Mucosa of rectum (tissue), 2 donors: ENCODE results near the gene BANP.
"Not testable (repeated sequence)": the region's sequence is repeated elsewhere in the genome, so short reads cannot be mapped to it uniquely, and the experiment has no call there.

ENCODE experiments used
- H3K27ac ChIP-seq, 2 donors: one replicate each; pipeline ENCODE4 v1.7.0; 2013; ENCODE audit warnings: inconsistent platforms in 2 of 2, low read depth in 2 of 2, low read length in 2 of 2
- H3K27me3 ChIP-seq, 2 donors: one replicate each; pipeline ENCODE4 v1.7.0; 2013; ENCODE audit warnings: low read length in 2 of 2; ENCODE audit not compliant: control insufficient read depth in 2 of 2, insufficient read depth in 2 of 2
- H3K36me3 ChIP-seq, 2 donors: one replicate each; pipeline ENCODE4 v1.7.0; 2013; ENCODE audit warnings: low read length in 2 of 2; ENCODE audit not compliant: control insufficient read depth in 2 of 2, insufficient read depth in 2 of 2
- H3K4me1 ChIP-seq, 2 donors: one replicate each; pipeline ENCODE4 v1.7.0; 2013; ENCODE audit warnings: low read length in 2 of 2, mild to moderate bottlenecking in 1 of 2; ENCODE audit not compliant: control insufficient read depth in 2 of 2, insufficient read depth in 2 of 2
- H3K4me3 ChIP-seq, 2 donors: one replicate each; pipeline ENCODE4 v1.7.0; 2013; ENCODE audit warnings: low read length in 2 of 2
- H3K9ac ChIP-seq, 2 donors: one replicate each; pipeline ENCODE4 v1.7.0; 2013; ENCODE audit warnings: low read length in 2 of 2, low read depth in 1 of 2, mild to moderate bottlenecking in 1 of 2
- H3K9me3 ChIP-seq, 2 donors: one replicate each; pipeline ENCODE4 v1.7.0; 2013; ENCODE audit warnings: low read length in 2 of 2; ENCODE audit not compliant: control insufficient read depth in 2 of 2
- donor health status: healthy.
- donor health status: Normal muscosa, but diverticular disease.

The BANP gene

GRCh38 chr16:88120812-88121211 is 169.6 kb downstream of the BANP start:
- H3K4me1 ChIP-seq = no peaks in the 10 kb centered on the region
- H3K4me3 ChIP-seq = no peak overlapping the region
- H3K27ac ChIP-seq = no peak overlapping the region
- H3K9me3 ChIP-seq = no peaks in the 10 kb centered on the region
- H3K36me3 ChIP-seq = no peaks in the 10 kb centered on the region
- H3K27me3 ChIP-seq = peaks cover 2 to 3% of the 10 kb centered on the region in 2 donors
- H3K9ac ChIP-seq = no peak overlapping the region

GRCh38 chr16:88121391-88121790 is 170.2 kb downstream of the BANP start:
- not testable (repeated sequence) for H3K9me3 ChIP-seq, H3K9ac ChIP-seq, H3K36me3 ChIP-seq, H3K4me3 ChIP-seq, H3K27ac ChIP-seq, H3K4me1 ChIP-seq, H3K27me3 ChIP-seq

- no peaks in the 10 kb centered on the region for H3K9me3 ChIP-seq
- H3K36me3 ChIP-seq = no peaks in the 10 kb centered on the region
- H3K27me3 ChIP-seq = peaks cover 0 to 2% of the 10 kb centered on the region in 2 donors
- no peaks in the 10 kb centered on the region for H3K4me1 ChIP-seq
- no peak overlapping the region for H3K27ac ChIP-seq
- H3K9ac ChIP-seq = no peak overlapping the region
- no peak overlapping the region for H3K4me3 ChIP-seq
Observed at GRCh38 chr16:88121886-88122580, 170.8 kb downstream of the BANP start.
